Measurements from ENCODE around the gene TREML1. TPM values are rescaled to one million over a fixed set of nuclear protein-coding genes. Genes with fewer than 3 reads are reported as not detected.
A peak's percentile ranks its signal among the peaks of the same experiment; 100 is the strongest.

TREML1 gene
- polyA plus RNA-seq, 1 donor, result 0.07 TPM

DNA sequence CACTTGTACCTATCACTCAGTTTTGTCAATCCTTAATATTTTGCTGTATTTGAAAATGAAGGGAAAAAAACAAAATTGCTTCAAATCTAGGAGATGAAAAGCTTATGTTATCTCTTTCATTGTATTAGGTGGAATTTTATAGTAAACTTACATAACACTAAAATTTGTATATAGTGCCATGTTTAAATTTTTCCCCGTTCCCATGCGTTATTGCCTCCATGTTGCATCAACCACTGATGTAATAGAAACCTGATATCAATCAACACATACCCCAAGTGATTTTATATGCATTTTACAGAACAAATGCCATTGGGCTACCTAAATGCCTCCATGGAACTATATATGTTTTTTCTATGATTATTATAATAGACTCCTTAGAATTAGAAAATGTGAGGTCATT lies 23.5 kb upstream of the TREML1 start:
- Histone ChIP-seq H3K36me3 (ENCODE audit: control insufficient read depth, insufficient read depth, low read length) (no peaks in the 10 kb centered on the region), H3K27me3 (ENCODE audit: control insufficient read depth, insufficient read depth, low read length) (peaks cover 3% of the 10 kb centered on the region), H3K4me3 (ENCODE audit: low read length) (no peak overlapping the region), H3K9me3 (ENCODE audit: control insufficient read depth, low read depth, low read length) (no peaks in the 10 kb centered on the region), H3K4me1 (ENCODE audit: control insufficient read depth, insufficient read depth, low read length) (no peaks in the 10 kb centered on the region), H3K27ac (ENCODE audit: low read length) (no peak overlapping the region)
- DNase-seq, result no peak
- WGBS (ENCODE audit: insufficient coverage, low lambda C conversion rate), result 92% methylated on average over 2 of the region's 2 CpGs

DNA sequence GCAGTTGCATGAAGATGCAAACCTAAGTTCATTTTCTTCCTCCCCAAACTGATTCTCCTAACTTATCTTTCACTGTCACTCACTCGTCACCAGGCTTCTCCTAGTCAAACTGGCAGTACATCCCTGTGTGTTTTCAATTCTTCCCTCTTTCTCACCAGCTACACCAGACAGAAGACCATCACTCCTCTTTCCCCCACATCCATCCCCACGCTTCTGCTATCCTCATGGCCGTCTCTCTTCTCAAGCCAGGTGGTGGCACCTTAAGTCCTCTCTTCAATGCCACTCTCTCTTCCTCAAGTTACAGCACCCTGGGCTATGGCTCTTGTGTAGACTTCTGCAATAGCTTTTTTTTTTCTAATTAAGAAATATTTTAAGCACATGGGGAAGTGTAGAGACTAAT lies 23.1 kb upstream of the TREML1 start:
- peaks cover 3% of the 10 kb centered on the region for H3K27me3 ChIP-seq (ENCODE audit: control insufficient read depth, insufficient read depth, low read length)
- H3K9me3 ChIP-seq (ENCODE audit: control insufficient read depth, low read depth, low read length), result no peaks in the 10 kb centered on the region
- 80% methylated on average over 2 of the region's 3 CpGs for WGBS (ENCODE audit: insufficient coverage, low lambda C conversion rate)
- no peak overlapping the region for H3K27ac ChIP-seq (ENCODE audit: low read length)
- H3K36me3 ChIP-seq (ENCODE audit: control insufficient read depth, insufficient read depth, low read length), result no peaks in the 10 kb centered on the region
- no peak overlapping the region for H3K4me3 ChIP-seq (ENCODE audit: low read length)
- no peaks in the 10 kb centered on the region for H3K4me1 ChIP-seq (ENCODE audit: control insufficient read depth, insufficient read depth, low read length)
- no peak for DNase-seq

- H3K27me3 ChIP-seq (ENCODE audit: control insufficient read depth, insufficient read depth, low read length), result peaks cover 6% of the 10 kb centered on the region
- H3K36me3 ChIP-seq (ENCODE audit: control insufficient read depth, insufficient read depth, low read length), result no peaks in the 10 kb centered on the region
- no peak overlapping the region for H3K27ac ChIP-seq (ENCODE audit: low read length)
- no peaks in the 10 kb centered on the region for H3K9me3 ChIP-seq (ENCODE audit: control insufficient read depth, low read depth, low read length)
- H3K4me1 ChIP-seq (ENCODE audit: control insufficient read depth, insufficient read depth, low read length), result no peaks in the 10 kb centered on the region
- H3K4me3 ChIP-seq (ENCODE audit: low read length), result no peak overlapping the region
- 0% methylated on average over 1 of the region's 12 CpGs for WGBS (ENCODE audit: insufficient coverage, low lambda C conversion rate)
- DNase-seq, result no peak
Observed at GRCh38 chr6:41176189-41176588, 22.0 kb upstream of the TREML1 start.

DNA sequence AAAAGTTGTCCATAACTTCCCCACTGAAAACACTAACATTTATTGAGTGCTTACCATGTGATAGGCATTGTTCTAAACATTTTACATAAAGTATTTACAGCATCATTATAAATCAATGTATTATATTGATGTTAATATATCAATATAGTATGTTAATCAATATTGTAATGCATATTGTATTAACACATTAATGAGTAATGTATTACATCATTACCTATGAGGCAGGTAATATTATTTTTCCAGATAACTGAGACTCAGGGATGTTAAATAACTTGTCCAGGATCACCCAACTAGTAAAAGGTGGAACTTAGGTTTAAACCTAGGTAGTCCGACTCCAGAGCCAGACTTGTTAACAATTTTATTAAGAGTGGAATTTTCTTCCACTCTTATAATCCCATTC lies 20.9 kb upstream of the TREML1 start:
- WGBS (ENCODE audit: insufficient coverage, low lambda C conversion rate), result no CpG with 5 or more reads among the region's 1 CpG
- Histone ChIP-seq H3K27me3 (ENCODE audit: control insufficient read depth, insufficient read depth, low read length) (peaks cover 7% of the 10 kb centered on the region), H3K4me3 (ENCODE audit: low read length) (no peak overlapping the region), H3K4me1 (ENCODE audit: control insufficient read depth, insufficient read depth, low read length) (no peaks in the 10 kb centered on the region), H3K27ac (ENCODE audit: low read length) (no peak overlapping the region), H3K9me3 (ENCODE audit: control insufficient read depth, low read depth, low read length) (no peaks in the 10 kb centered on the region), H3K36me3 (ENCODE audit: control insufficient read depth, insufficient read depth, low read length) (no peaks in the 10 kb centered on the region)
- no peak for DNase-seq

GRCh38 chr6:41174610-41175009 lies 20.5 kb upstream of the TREML1 start:
- no peak for DNase-seq
- Histone ChIP-seq H3K9me3 (ENCODE audit: control insufficient read depth, low read depth, low read length) (no peaks in the 10 kb centered on the region), H3K27me3 (ENCODE audit: control insufficient read depth, insufficient read depth, low read length) (peaks cover 7% of the 10 kb centered on the region), H3K4me3 (ENCODE audit: low read length) (no peak overlapping the region), H3K4me1 (ENCODE audit: control insufficient read depth, insufficient read depth, low read length) (no peaks in the 10 kb centered on the region), H3K27ac (ENCODE audit: low read length) (no peak overlapping the region), H3K36me3 (ENCODE audit: control insufficient read depth, insufficient read depth, low read length) (no peaks in the 10 kb centered on the region)
- 60% methylated on average over 1 of the region's 2 CpGs for WGBS (ENCODE audit: insufficient coverage, low lambda C conversion rate)

GRCh38 chr6:41171908-41172307 lies 17.8 kb upstream of the TREML1 start:
- no peak overlapping the region for H3K4me3 ChIP-seq (ENCODE audit: low read length)
- no peaks in the 10 kb centered on the region for H3K4me1 ChIP-seq (ENCODE audit: control insufficient read depth, insufficient read depth, low read length)
- no peak overlapping the region for H3K27ac ChIP-seq (ENCODE audit: low read length)
- WGBS (ENCODE audit: insufficient coverage, low lambda C conversion rate), result no CpG with 5 or more reads among the region's 3 CpGs
- peaks cover 4% of the 10 kb centered on the region for H3K27me3 ChIP-seq (ENCODE audit: control insufficient read depth, insufficient read depth, low read length)
- H3K36me3 ChIP-seq (ENCODE audit: control insufficient read depth, insufficient read depth, low read length), result no peaks in the 10 kb centered on the region
- no peaks in the 10 kb centered on the region for H3K9me3 ChIP-seq (ENCODE audit: control insufficient read depth, low read depth, low read length)
- no peak for DNase-seq

DNA sequence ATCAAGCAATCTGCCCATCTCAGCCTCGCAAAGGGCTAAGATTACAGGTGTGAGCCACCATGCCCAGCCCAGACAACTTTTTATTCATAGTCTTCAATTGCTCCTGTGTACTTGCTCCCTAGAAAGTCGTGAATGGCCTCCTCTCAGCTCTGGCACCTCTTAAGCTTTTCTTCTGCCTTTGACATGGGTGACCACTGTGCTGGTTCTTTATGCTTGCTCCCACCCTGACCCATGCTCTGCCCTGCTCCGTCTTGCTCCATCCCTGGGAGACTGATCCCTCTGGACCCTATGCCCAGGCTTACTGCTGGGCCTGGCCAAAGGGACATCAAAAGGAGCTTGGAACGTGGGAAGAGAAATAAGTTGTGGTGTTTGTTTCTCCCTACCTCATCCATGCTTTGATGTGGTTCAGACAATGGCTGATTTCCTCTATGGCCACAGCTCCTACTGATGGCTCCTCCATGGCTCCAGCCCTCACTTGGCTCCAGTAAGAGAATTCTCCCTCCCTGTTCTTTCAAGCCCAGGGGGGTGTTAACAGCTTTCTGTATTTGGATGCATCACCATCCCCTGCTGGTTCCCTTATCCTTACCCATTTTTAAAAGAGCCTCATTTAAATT lies 16.5 kb upstream of the TREML1 start:
- no peaks in the 10 kb centered on the region for H3K9me3 ChIP-seq (ENCODE audit: control insufficient read depth, low read depth, low read length)
- no peaks in the 10 kb centered on the region for H3K4me1 ChIP-seq (ENCODE audit: control insufficient read depth, insufficient read depth, low read length)
- no peak overlapping the region for H3K4me3 ChIP-seq (ENCODE audit: low read length)
- H3K36me3 ChIP-seq (ENCODE audit: control insufficient read depth, insufficient read depth, low read length), result no peaks in the 10 kb centered on the region
- H3K27me3 ChIP-seq (ENCODE audit: control insufficient read depth, insufficient read depth, low read length), result peaks cover 4% of the 10 kb centered on the region
- DNase-seq, result no peak
- H3K27ac ChIP-seq (ENCODE audit: low read length), result no peak overlapping the region
- no CpG with 5 or more reads among the region's 4 CpGs for WGBS (ENCODE audit: insufficient coverage, low lambda C conversion rate)

- no peaks in the 10 kb centered on the region for H3K4me1 ChIP-seq (ENCODE audit: control insufficient read depth, insufficient read depth, low read length)
- DNase-seq, result peak in 1 of 2 donors; percentile 15
- no peak overlapping the region for H3K4me3 ChIP-seq (ENCODE audit: low read length)
- 83% methylated on average over 2 of the region's 5 CpGs for WGBS (ENCODE audit: insufficient coverage, low lambda C conversion rate)
- no peaks in the 10 kb centered on the region for H3K36me3 ChIP-seq (ENCODE audit: control insufficient read depth, insufficient read depth, low read length)
- peaks cover 4% of the 10 kb centered on the region for H3K27me3 ChIP-seq (ENCODE audit: control insufficient read depth, insufficient read depth, low read length)
- H3K27ac ChIP-seq (ENCODE audit: low read length), result no peak overlapping the region
- H3K9me3 ChIP-seq (ENCODE audit: control insufficient read depth, low read depth, low read length), result no peaks in the 10 kb centered on the region
Observed at GRCh38 chr6:41167173-41167963, 13.2 kb upstream of the TREML1 start.

GRCh38 chr6:41164551-41165120 lies 10.5 kb upstream of the TREML1 start:
- H3K4me1 ChIP-seq (ENCODE audit: control insufficient read depth, insufficient read depth, low read length), result peaks cover 2% of the 10 kb centered on the region
- no peaks in the 10 kb centered on the region for H3K36me3 ChIP-seq (ENCODE audit: control insufficient read depth, insufficient read depth, low read length)
- H3K27me3 ChIP-seq (ENCODE audit: control insufficient read depth, insufficient read depth, low read length), result no peaks in the 10 kb centered on the region
- no peak for DNase-seq
- no peaks in the 10 kb centered on the region for H3K9me3 ChIP-seq (ENCODE audit: control insufficient read depth, low read depth, low read length)
- H3K27ac ChIP-seq (ENCODE audit: low read length), result no peak overlapping the region
- 91% methylated on average over 3 of the region's 4 CpGs for WGBS (ENCODE audit: insufficient coverage, low lambda C conversion rate)
- H3K4me3 ChIP-seq (ENCODE audit: low read length), result no peak overlapping the region

DNA sequence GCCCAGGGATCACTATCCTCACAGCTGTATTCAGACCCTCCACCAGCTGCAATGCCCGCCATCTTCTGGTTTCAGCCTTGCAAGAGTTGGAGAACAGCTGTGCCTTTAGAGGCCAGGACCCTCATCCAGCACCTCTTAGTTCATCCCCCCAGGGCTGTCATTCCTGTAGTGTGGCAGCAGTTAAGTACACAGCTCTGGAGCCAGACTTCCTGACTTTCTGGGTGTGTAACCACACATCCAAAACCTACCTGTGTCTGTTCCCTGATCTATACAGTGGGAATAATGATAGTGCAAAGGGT lies 9.2 kb upstream of the TREML1 start:
- H3K27me3 ChIP-seq (ENCODE audit: control insufficient read depth, insufficient read depth, low read length), result no peaks in the 10 kb centered on the region
- H3K36me3 ChIP-seq (ENCODE audit: control insufficient read depth, insufficient read depth, low read length), result no peaks in the 10 kb centered on the region
- H3K4me1 ChIP-seq (ENCODE audit: control insufficient read depth, insufficient read depth, low read length), result peaks cover 2% of the 10 kb centered on the region
- no peak for DNase-seq
- no peaks in the 10 kb centered on the region for H3K9me3 ChIP-seq (ENCODE audit: control insufficient read depth, low read depth, low read length)
- WGBS (ENCODE audit: insufficient coverage, low lambda C conversion rate), result no CpG with 5 or more reads among the region's 1 CpG
- no peak overlapping the region for H3K4me3 ChIP-seq (ENCODE audit: low read length)
- H3K27ac ChIP-seq (ENCODE audit: low read length), result no peak overlapping the region
